Activated CD8-positive, alpha-beta memory T cell treated with anti-CD3 and anti-CD28 coated beads, Interleukin-2, amount 10 ng/mL, durations not matched to agents 7 days and 5 days (primary cell): Measurements from ENCODE around the gene PKNOX2. TPM values are rescaled to one million over a fixed set of nuclear protein-coding genes. Genes with fewer than 3 reads are reported as not detected.

ENCODE experiments used
- ATAC-seq: fragments of 150-1000 bp; cut with Tn5 transposase; one replicate; pipeline ENCODE4 v1.10.0; 2021; ENCODE audit warnings: moderate library complexity
- CTCF ChIA-PET: fragments of 350-600 bp; sonication (Branson Sonifier 250); formaldehyde crosslinking; loops from one replicate; lab custom pipeline; 2021; ENCODE audit warnings: antibody characterized with exemption; lab: Charles Lee
- DNase-seq: peaks from one replicate; pipeline ENCODE4 v3.0.0-alpha.2; 2020
- H3K27ac Mint-ChIP-seq: one replicate; pipeline ENCODE4 v1.8.0; 2021; ENCODE audit warnings: mild to moderate bottlenecking, mixed read lengths
- H3K27me3 Mint-ChIP-seq: one replicate; pipeline ENCODE4 v1.8.0; 2021; ENCODE audit warnings: mixed read lengths
- H3K36me3 Mint-ChIP-seq: one replicate; pipeline ENCODE4 v1.8.0; 2021; ENCODE audit warnings: mild to moderate bottlenecking, mixed read lengths
- H3K4me1 Mint-ChIP-seq: one replicate; pipeline ENCODE4 v1.8.0; 2021; ENCODE audit warnings: mixed read lengths
- H3K4me3 Mint-ChIP-seq: one replicate; pipeline ENCODE4 v1.8.0; 2021; ENCODE audit warnings: mild to moderate bottlenecking, moderate library complexity, mixed read lengths
- H3K9me3 Mint-ChIP-seq: one replicate; pipeline ENCODE4 v1.8.0; 2022; ENCODE audit warnings: low read depth, mixed read lengths
- total RNA-seq, 2 experiments: library from RNA; stranded (reverse); gene quantifications; one replicate each; pipeline ENCODE4 v1.2.3, GENCODE V29; 2021

Gene PKNOX2
- total RNA-seq, 2 experiments from 2014 or later: not detected

DNA sequence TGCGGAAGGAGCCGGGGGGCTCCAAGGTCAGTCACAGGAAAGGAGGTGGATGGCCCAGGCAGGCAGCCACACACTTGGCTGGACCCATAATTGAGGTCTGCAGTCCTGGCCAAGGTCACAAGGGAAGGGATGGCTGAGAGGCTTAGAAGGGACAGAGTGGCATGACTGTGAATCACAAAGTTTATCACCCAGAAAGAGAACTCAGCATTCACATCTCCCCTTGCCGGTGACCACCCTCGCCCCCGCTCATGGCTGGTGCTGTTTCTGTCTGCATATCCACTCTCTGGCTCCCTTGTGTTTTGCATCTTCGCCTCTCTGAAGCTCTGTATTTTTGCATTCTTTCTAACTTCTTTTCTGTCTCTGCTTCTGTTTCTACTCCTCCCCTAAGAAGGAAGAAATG is 214.0 kb downstream of the PKNOX2 start:
- Mint-ChIP-seq H3K4me1 (no peaks in the 10 kb centered on the region), H3K36me3 (no peaks in the 10 kb centered on the region), H3K27ac (no peak overlapping the region), H3K4me3 (no peak overlapping the region), H3K27me3 (peaks cover 31% of the 10 kb centered on the region), H3K9me3 (no peaks in the 10 kb centered on the region)
- CTCF ChIA-PET: interaction anchor here (0.8 kb wide), 1 partner anchor 15 kb away, joined by 3 read pairs; no protein-coding TSS in a partner anchor
- no peak for DNase-seq
- ATAC-seq: no peak

GRCh38 chr11:125379565-125379964 is 215.0 kb downstream of the PKNOX2 start:
- CTCF ChIA-PET: interaction anchor here (1.1 kb wide), 1 partner anchor 50 kb away, joined by 3 read pairs; no protein-coding TSS in a partner anchor
- Mint-ChIP-seq H3K36me3 (no peaks in the 10 kb centered on the region), H3K27ac (no peak overlapping the region), H3K9me3 (no peaks in the 10 kb centered on the region), H3K4me3 (no peak overlapping the region), H3K4me1 (no peaks in the 10 kb centered on the region), H3K27me3 (peaks cover 30% of the 10 kb centered on the region)
- ATAC-seq: no peak
- no peak for DNase-seq

GRCh38 chr11:125379981-125380380 is 215.4 kb downstream of the PKNOX2 start:
- H3K27ac Mint-ChIP-seq: no peak overlapping the region
- no peak for DNase-seq
- CTCF ChIA-PET: interaction anchor here (1.1 kb wide), 1 partner anchor 49 kb away, joined by 3 read pairs; no protein-coding TSS in a partner anchor
- no peaks in the 10 kb centered on the region for H3K36me3 Mint-ChIP-seq
- H3K9me3 Mint-ChIP-seq: no peaks in the 10 kb centered on the region
- no peaks in the 10 kb centered on the region for H3K4me1 Mint-ChIP-seq
- H3K27me3 Mint-ChIP-seq: peaks cover 28% of the 10 kb centered on the region
- H3K4me3 Mint-ChIP-seq: no peak overlapping the region
- no peak for ATAC-seq

DNA sequence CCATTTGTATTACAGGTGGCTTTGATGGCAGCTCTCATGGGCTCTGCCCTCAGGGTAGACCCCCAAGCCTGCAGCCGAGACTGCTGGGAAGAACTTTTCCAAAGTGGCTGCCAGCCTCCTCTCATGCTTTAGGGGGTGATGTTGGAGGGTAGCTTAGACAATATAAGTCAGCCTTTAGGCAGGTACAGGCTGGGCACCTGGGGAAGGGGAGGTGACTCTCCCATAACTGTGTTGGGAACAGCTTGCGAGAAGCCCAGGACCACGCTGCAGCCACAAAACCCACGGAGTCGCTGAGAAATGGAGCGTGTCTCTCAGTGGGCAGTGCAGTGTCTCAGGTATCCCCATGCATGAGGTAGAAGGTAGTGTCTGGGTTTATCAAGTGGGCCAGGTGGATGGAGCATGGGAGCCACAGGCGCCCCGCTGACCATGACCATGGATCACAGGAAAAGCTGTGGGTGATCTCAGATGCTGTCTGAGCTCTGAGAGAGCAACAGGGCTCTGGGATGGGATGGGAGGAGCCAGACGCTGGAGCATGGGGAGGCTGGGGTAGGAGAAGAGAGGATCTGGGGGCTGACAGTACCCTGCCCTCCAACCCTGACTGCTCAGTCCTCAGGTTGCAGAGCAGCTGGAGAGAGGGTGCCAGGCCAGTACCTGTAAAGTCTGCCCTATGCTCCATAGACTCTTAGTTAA is 216.3 kb downstream of the PKNOX2 start:
- Mint-ChIP-seq H3K4me1 (no peaks in the 10 kb centered on the region), H3K27me3 (peaks cover 22% of the 10 kb centered on the region), H3K9me3 (no peaks in the 10 kb centered on the region), H3K36me3 (no peaks in the 10 kb centered on the region), H3K27ac (no peak overlapping the region), H3K4me3 (no peak overlapping the region)
- DNase-seq (no peak), ATAC-seq (no peak)
- CTCF ChIA-PET: interaction anchor here (1.1 kb wide), 1 partner anchor 48 kb away, joined by 3 read pairs; no protein-coding TSS in a partner anchor

DNA sequence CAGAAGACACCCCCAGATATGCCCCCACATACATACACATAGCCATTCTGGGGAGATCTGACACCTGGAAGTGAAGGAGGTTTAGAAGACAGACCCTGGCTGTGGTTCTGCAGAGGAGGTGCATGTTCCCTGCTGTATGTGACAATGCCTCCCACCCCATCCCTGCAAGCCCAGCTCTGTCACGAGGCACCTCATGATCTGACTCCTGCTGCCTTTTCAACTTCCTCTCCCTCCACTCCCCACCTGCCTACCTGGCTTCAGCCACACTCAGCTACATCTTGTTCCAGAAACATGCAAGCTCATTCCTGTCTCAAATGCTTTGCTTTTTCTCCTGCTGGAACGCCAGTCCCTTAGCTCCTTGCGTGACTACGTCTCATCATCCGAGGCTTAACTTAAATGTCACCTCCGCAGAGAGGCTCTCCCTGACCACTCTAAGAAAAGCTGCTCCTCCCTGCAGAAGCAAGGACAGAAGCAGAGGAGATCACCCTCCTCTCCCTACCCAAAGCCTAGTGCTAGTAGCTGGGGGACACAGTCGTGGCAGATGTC is 217.0 kb downstream of the PKNOX2 start:
- no peaks in the 10 kb centered on the region for H3K36me3 Mint-ChIP-seq
- H3K27ac Mint-ChIP-seq: no peak overlapping the region
- CTCF ChIA-PET: no interaction called here
- no peaks in the 10 kb centered on the region for H3K4me1 Mint-ChIP-seq
- ATAC-seq: no peak
- H3K9me3 Mint-ChIP-seq: no peaks in the 10 kb centered on the region
- DNase-seq: no peak
- no peak overlapping the region for H3K4me3 Mint-ChIP-seq
- peaks cover 17% of the 10 kb centered on the region for H3K27me3 Mint-ChIP-seq

DNA sequence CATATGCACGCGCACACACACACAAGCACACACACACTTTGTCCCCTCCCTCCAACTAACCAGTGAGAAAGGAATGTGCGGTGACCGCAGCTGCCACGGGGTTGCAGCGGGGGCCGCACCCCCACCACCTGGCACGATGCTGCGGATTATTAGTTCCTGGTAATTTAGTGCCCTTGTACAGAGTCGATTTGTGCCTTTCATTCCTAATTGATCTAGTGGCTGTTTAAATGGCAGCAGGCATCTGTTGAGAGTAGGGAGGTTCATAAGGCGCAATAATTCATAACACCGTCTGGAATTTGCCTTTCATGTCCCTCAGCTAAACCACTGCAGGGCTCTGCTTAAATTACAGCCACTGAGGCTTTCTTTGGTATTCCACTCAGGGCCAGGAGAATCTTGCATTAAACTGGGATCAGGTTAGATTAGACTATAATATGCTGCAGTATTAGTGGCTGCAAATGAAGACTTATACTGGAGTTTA is 217.8 kb downstream of the PKNOX2 start:
- H3K4me3 Mint-ChIP-seq: no peak overlapping the region
- no peak overlapping the region for H3K27ac Mint-ChIP-seq
- no peak for ATAC-seq
- H3K36me3 Mint-ChIP-seq: no peaks in the 10 kb centered on the region
- H3K9me3 Mint-ChIP-seq: no peaks in the 10 kb centered on the region
- H3K4me1 Mint-ChIP-seq: no peaks in the 10 kb centered on the region
- H3K27me3 Mint-ChIP-seq: peaks cover 13% of the 10 kb centered on the region
- DNase-seq: no peak
- CTCF ChIA-PET: no interaction called here

DNA sequence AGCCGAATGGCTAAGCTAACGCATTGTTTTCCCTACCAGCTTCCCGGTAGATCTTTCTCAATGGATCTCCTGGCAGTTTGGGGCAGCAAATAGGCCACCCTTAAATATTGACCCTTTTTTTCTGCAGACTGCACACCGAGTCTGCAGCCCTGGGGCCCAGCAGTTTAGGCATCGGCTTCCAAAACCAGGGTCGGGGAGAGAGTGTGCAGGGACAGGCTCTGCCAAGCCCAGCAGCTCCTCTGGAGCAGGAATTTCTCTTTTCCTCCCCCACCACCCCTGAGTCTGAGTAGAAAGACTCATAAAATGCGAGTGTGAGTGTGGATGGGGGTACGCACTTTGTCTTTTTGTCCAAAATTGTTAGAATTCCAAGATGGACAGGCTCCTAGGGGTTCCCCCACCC is 218.3 kb downstream of the PKNOX2 start:
- Mint-ChIP-seq H3K4me3 (no peak overlapping the region), H3K27me3 (peaks cover 10% of the 10 kb centered on the region), H3K9me3 (no peaks in the 10 kb centered on the region), H3K27ac (no peak overlapping the region), H3K36me3 (no peaks in the 10 kb centered on the region), H3K4me1 (no peaks in the 10 kb centered on the region)
- DNase-seq (no peak), ATAC-seq (no peak)
- CTCF ChIA-PET: no interaction called here

- CTCF ChIA-PET: interaction anchor here (0.6 kb wide), 1 partner anchor 1100 kb away, joined by 3 read pairs; no protein-coding TSS in a partner anchor
- H3K4me3 Mint-ChIP-seq: no peak overlapping the region
- H3K9me3 Mint-ChIP-seq: no peaks in the 10 kb centered on the region
- no peak for ATAC-seq
- H3K27ac Mint-ChIP-seq: no peak overlapping the region
- peaks cover 4% of the 10 kb centered on the region for H3K27me3 Mint-ChIP-seq
- no peak for DNase-seq
- no peaks in the 10 kb centered on the region for H3K36me3 Mint-ChIP-seq
- no peaks in the 10 kb centered on the region for H3K4me1 Mint-ChIP-seq
Observed at GRCh38 chr11:125384825-125385224, 220.3 kb downstream of the PKNOX2 start.

GRCh38 chr11:125387901-125388300 is 223.3 kb downstream of the PKNOX2 start:
- ATAC-seq (no peak), DNase-seq (no peak)
- no peaks in the 10 kb centered on the region for H3K36me3 Mint-ChIP-seq
- H3K27me3 Mint-ChIP-seq: peaks cover 13% of the 10 kb centered on the region
- H3K4me1 Mint-ChIP-seq: no peaks in the 10 kb centered on the region
- no peaks in the 10 kb centered on the region for H3K9me3 Mint-ChIP-seq
- CTCF ChIA-PET: no interaction called here
- no peak overlapping the region for H3K4me3 Mint-ChIP-seq
- no peak overlapping the region for H3K27ac Mint-ChIP-seq

DNA sequence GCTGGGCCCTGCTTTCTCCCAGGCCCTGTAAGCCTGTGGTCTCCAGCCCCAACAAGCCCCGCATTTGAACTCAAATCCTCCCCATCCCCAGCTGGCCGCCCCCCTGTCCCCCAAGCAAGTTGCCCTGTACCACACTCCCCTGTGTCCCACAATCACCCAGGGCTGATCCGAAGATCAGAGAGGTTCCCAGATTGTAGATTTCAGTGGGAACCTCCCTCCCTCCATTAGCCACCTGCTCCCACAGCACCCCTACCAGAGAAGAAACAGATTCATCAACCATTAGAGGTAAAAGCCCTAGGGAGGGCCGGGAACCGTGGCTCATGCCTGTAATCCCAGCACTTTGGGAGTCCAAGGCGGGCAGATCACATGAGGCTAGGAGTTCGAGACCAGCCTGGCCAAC is 224.1 kb downstream of the PKNOX2 start:
- no peaks in the 10 kb centered on the region for H3K36me3 Mint-ChIP-seq
- H3K9me3 Mint-ChIP-seq: no peaks in the 10 kb centered on the region
- no peak overlapping the region for H3K4me3 Mint-ChIP-seq
- H3K27me3 Mint-ChIP-seq: peaks cover 18% of the 10 kb centered on the region
- H3K27ac Mint-ChIP-seq: no peak overlapping the region
- no peaks in the 10 kb centered on the region for H3K4me1 Mint-ChIP-seq
- CTCF ChIA-PET: no interaction called here
- DNase-seq (no peak), ATAC-seq (no peak)

DNA sequence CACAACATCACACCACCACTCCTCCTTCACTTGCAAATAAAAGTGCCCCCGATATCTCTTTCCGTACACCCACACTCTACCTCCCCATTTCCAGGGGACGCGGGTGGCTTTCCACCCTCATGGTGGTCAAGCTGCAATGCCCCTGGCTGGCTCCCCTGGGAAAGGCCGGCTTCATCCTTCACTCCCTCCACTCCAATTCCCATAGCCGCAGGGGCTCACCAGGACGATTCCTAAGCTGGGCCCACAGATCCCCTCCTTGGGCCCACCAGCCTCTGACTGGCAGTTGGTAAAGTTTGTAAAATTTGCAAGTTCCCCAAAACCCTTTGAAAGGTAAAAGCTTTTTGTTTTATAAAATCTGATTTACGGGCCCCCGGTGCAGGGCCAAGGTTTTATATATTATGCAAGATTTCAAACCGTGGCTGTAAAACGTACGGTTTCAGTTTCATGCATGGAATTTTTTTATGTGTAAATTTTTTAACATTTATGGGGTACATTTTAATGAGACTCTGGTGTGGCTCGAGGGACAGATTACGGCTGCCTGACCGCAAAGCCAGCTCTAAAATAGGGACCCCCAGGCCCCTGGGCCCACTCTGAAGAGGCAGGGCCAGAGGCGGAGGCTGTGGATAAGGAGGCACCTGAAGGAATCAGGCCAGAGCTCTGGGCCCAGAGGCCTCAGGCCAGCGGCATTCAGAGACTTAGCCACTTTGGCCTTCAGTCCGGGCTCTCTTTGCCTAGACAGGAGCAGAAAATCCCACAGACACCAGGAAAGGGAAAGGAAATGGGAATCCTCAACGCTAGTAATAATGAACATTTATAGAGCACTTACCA is 225.0 kb downstream of the PKNOX2 start:
- H3K9me3 Mint-ChIP-seq: no peaks in the 10 kb centered on the region
- no peak overlapping the region for H3K4me3 Mint-ChIP-seq
- no peaks in the 10 kb centered on the region for H3K4me1 Mint-ChIP-seq
- H3K27me3 Mint-ChIP-seq: peaks cover 18% of the 10 kb centered on the region
- no peak for ATAC-seq
- no peak overlapping the region for H3K27ac Mint-ChIP-seq
- H3K36me3 Mint-ChIP-seq: no peaks in the 10 kb centered on the region
- CTCF ChIA-PET: no interaction called here
- no peak for DNase-seq

GRCh38 chr11:125390946-125391345 is 226.4 kb downstream of the PKNOX2 start:
- no peak for ATAC-seq
- DNase-seq: no peak
- Mint-ChIP-seq H3K27me3 (peaks cover 25% of the 10 kb centered on the region), H3K9me3 (no peaks in the 10 kb centered on the region), H3K4me1 (no peaks in the 10 kb centered on the region), H3K27ac (no peak overlapping the region), H3K36me3 (no peaks in the 10 kb centered on the region), H3K4me3 (no peak overlapping the region)
- CTCF ChIA-PET: no interaction called here

GRCh38 chr11:125393331-125393730 is 228.8 kb downstream of the PKNOX2 start:
- Mint-ChIP-seq H3K4me1 (no peaks in the 10 kb centered on the region), H3K36me3 (no peaks in the 10 kb centered on the region), H3K9me3 (no peaks in the 10 kb centered on the region), H3K27me3 (peaks cover 35% of the 10 kb centered on the region), H3K27ac (no peak overlapping the region), H3K4me3 (no peak overlapping the region)
- ATAC-seq: no peak
- CTCF ChIA-PET: no interaction called here
- DNase-seq: no peak
